Stimulated activated CD8-positive, alpha-beta memory T cell treated with anti-CD3 and anti-CD28 coated beads, Interleukin-15, amount 100 ng/mL, for 24 hours (primary cell): ENCODE data around the gene STK40.

Experiments
- DNase-seq: peaks from one replicate; pipeline ENCODE4 v3.0.0-alpha.2; 2020; ENCODE audit warnings: low read depth

The STK40 gene

DNA sequence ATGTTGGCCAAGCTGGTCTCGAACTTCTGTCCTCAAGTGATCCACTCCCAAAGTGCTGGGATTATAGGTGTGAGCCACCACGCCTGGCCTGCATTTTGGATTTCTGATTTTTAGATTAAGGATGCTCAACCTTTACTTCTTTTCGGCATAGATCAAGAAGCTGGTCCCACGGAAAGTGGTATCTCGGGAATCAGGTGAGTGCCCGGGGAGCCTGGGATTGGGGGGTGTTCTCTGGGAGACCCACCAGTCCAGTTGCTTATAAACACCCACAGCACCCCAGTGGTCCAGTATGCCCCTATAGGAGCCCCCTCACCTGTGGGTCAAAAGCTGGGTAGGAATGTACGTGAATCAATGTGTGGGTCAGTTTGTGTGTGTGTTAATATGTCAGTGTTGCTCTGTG is 76.3 kb downstream of the STK40 start:
- DNase-seq: no peak

DNA sequence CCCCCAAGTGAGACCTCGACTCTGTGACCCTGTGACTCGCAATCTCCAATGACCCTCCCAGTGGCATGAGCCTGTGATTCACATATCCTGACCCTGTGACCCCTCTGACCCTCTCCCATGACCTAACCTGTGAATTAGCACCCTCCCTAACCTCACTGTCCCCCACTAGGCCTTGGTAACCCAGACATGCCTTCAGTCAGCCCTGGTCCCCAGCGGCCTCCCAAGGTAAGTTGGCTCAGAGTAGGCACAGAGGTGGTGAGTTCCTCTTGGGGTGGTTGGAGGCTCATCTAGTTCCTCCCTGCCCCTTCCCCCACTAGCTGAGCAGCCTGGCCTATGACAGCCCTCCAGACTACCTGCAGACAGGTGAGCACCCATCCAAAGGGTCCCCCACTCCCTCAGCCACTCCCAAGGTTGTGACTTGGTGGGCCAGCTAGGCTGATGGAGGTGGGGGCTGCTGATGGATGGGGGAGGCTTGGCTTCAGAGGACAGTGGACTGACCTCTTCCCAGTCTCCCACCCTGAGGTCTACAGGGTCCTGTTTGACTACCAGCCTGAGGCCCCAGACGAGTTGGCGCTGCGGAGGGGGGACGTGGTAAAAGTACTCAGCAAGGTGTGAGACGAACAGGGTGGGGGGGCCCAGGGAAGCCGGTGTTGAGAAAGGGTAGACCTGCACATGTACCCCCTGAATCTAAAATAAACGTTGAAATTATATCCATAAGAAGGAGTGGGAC is 78.0 kb downstream of the STK40 start:
- no peak for DNase-seq

DNA sequence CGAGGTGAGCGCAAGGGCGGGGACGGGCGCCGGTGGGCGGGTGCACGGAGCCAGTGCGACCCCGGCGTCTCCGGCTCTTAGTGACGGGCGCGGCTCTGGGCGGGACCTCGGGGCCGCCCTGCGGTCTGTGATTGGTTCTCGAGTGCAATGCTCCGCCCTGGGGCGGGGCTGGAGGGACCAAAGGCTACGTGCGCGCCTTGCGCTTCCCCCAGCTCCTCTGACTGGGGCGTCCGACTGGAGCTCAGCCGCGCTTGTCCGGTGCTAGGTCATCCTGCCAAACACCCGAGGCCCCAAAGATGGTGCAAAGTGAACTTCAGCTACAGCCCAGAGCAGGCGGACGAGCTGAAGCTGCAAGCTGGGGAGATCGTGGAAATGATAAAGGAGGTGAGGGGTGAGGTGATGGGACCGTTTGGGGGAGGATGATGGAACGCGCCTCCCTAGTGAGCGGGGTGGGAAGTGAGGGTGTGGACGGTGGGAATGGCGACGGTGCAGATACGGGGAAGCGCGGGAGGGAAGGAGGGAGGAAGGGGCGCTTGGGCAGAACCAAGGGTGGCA is 78.7 kb downstream of the STK40 start:
- peak; percentile 76 for DNase-seq

DNA sequence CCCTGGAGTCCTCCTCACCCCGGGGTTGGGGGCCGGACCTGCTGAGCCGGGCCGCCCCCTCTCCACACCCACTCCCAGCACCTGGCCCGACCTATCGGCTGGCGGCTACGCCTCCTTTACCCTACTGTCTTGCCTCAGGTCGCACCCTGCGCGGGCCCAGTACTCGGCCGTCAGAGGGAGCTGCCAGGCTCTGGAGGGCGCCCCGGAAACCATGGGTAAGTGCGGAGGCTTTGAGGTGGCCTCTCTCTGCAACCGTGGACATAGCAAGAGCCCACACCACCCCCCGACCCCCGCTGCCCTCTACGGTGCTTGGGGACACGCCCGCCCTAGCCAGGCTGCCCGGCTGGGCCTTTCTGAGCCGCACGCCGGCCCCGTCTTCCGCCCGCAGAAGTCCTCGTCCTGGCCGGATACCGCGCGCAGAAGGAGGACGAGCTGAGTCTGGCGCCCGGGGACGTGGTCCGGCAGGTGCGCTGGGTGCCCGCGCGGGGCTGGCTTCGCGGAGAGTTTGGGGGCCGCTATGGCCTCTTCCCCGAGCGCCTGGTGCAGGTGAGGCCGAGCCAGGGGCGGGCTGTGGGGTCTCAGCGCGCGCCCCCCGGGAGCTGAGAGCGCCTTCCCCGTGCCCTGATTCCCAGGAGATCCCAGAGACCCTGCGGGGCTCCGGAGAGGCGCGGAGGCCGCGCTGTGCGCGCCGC is 79.4 kb downstream of the STK40 start, which contains the start of gene SH3D21:
SH3D21 (plus strand) TSS at position 159 of the 692 bp plus-strand sequence; CDS start at position 212, 53 bp downstream.
- DNase-seq: no peak

DNA sequence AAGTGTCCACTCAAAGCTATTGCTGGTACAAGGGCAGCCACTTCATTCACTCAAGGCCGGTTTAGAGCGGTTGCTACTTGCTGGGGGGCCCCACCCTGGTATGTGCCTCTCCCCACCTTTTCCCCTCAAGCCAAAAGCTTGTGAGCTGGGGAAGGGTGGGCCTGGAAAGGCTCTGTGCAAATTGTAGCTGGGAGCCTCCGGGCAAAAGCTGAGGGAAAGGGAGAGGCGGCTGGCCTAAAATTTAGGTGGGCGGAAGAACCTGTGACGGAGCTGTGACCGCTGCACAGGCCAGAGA is 79.9 kb downstream of the STK40 start:
- no peak for DNase-seq

DNA sequence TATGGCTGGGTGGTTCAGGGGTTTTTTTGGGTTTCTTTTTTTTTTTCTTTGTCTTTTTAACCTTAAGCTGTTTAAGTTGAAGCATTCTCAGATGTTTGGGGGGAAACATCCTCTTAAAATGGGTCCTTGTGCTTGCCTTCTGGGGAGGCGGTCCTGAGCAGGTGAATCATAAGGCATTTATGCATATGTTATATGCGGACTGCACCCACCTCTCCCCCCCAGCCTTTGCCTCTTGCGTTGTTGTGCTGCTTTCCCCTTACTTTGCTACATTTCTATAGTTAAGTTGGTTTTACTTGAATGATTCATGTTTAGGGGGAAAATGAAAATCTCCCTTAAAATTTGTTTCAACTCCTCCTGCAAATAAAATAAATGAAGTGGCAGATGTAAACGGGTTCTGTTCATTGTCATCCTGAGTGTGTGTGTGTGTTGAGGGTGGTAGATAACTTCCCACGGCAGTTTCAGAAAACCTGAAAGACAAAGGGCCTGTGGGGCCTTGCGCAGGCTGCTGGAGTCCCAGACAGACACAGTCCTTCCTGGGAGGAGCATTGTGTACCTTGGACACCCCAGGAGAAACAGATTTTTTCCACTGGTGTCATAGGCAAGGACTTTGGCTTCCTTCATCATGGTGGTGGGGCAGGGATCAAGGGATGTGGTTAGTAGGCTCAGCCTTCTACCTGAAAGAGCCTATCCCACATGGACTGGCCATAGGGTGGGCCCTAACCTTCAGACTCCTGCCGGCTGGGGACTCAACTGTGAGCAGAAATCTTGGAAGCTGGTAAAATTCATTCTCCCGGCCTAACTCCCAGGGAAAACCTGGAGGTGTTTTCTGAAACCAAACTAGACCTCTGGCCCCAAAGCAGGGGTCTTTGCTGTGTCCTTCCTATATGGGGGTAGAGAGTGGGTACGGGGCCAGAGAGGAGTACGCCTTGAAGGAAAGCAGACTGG is 80.5 kb downstream of the STK40 start:
- no peak for DNase-seq

DNA sequence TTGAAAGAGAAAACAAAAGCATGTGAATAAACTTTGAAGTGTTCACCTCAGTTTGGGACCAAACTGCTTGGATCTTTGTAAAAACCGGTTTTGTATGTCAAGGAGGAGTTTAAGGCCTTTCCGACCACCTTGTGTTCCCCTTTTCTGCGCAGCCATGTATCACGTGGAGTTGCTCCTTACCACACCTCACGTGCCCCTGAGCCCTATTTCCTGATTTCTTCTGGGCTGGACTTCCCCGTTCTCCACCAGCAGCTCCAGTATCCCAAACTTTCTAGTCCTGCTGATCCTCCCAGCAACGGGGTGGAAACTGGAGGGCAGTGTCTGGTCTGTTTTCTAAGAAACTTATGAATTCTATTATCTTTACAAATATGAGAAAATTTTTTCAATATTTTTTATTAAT is 81.2 kb downstream of the STK40 start:
- DNase-seq: no peak

DNA sequence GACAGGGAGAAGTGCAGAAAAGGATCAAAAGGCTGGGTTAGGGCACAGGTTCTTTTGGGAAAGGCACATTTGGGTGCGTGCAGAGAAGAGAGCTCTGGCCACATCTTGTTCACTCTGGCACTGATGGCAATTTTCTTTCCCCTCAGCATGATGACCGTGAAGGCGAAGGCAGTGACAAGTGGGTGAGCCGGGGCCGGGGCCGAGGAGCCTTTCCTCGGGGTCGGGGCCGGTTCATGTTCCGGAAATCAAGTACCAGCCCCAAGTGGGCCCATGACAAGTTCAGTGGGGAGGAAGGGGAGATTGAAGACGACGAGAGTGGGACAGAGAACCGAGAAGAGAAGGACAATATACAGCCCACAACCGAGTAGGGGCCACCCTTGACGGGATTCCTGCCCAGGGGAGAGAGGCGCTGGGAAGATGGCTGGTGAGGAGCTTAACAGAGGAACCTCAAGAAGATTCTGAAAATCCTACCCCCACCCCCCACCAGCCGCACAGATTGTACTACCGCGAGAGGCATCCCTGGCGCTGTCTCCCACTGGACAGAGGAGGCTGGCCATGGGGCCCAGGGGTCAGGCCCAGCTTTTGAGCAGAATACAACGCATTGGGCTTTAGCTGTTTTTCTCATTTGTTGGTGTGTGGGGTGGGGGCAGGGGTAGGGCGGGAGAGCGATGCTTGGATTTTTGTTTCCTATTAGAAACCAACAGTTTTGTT is 81.9 kb downstream of the STK40 start:
- no peak for DNase-seq

DNA sequence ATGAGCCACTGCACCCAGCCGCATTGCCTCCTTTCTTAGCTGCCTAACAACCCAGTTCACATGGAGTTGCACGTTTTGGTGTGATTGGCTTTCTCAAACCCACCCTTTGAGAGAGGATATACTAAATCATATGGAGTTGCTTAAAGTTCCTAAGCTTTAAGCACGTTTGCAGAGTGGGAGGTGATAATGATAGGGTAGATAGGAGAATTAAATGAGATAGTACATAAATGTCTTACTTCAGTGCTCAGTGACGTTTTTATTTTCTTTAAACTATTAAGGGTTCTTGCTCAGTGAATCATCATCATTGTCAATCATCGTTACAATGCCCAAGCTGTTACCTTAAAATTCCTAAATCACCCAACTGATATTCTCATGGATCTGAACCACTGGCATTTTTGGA is 82.5 kb downstream of the STK40 start:
- DNase-seq: no peak

DNA sequence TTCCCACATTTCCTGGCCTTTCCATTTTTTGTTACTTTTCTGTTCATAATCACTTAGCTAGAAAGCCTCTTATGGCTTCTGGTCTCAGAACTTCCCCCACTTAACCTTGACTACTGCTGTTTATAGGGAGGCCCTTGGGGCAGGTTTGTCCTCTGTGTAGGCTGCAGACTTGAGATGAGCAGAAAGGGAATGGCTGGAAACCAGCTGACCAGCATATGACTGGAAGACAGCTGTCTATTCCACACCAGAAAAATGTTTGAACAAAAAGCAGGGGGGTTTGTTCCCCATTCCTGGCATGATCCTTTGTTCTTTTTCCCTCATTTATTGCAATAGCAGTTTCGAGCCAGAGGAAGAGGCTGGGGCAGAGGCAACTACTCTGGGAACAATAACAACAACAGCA is 84.5 kb downstream of the STK40 start:
- DNase-seq: no peak

DNA sequence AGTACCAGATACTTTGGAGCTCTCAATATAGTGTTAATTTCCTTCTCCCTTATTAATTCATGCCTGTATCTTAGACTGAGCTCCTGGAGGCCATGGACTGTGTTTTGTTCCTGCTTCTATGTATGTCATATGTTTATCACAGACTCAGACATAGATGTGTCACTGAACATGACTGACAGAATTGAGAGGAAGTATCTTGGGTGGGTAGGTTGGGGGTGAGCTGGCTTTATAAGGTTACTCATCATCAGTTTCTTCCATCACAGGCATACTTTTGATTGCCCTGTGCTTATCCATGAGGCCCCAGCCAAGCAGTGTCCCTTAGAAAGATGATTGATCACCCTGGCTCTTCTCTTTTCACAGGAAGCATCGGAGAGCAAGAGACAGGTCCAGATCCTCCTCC is 85.2 kb downstream of the STK40 start:
- no peak for DNase-seq

DNA sequence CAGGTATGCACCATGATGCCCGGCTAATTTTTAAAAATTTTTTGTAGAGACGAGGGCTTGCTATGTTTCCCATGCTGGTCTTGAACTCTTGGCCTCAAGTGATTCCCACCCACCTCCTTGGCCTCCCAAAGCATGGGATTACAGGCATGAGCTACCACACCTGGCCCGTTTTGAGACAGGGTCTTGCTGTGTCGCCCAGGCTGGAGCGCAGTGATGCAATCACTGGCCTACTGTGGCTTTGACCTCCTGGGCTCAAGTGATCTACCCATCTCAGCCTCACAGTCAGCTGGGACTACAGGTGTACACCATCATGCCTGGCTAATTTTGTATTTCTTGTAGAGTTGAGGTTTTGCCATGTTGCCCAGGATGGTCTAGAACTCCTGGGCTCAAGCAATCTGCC is 87.1 kb downstream of the STK40 start:
- DNase-seq: no peak

DNA sequence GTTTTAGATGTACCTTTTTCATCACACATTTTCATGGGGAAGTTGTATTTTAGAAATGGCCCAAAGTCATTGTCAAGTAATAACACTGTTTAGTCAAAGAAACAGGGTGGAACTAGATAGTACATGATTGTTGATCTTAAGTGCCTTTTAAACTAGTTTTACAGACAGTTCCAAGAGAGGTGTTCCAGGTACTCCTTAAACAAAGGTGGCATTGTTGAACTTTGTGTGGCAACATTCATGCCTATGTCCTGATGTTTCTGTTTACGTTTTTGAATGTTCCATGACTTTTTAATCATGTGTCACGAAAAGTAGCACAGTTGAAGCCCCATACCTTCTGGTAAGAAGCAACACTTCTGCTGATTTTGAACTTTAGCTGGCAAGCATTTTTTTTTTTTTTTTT is 88.7 kb downstream of the STK40 start:
- no peak for DNase-seq

DNA sequence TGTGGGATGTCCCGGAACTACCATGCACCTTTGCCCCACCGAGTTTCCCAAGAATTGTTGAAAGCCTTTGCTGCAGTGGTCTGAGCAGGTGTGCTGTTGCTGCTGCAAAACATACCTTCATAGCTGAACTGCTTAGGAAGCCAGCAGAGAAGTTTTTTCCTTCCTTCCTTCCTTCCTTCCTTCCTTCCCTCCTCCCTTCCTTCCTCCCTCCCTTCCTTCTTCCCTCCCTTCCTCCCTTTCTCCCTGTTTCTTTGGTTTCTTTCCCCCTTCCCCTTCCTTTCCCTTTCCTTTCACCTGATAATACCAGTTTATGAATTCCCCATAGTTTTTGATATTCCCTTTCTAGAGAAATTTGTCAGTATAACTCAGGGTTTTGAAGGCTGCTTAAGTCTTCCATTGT is 90.3 kb downstream of the STK40 start:
- no peak for DNase-seq
